MM.1S (cell line): ENCODE results near the gene TRIML1.

ENCODE experiments used
- DNase-seq: peaks from one replicate; pipeline ENCODE4 v3.0.0-alpha.2; 2015
- H2AFZ ChIP-seq: fragments of 300-600 bp; sonication (generic); 2 replicates; pipeline ENCODE4 v1.6.0; 2016; ENCODE audit warnings: antibody characterized with exemption, low read length
- H3F3A ChIP-seq: fragments of 300-600 bp; sonication (generic); 2 replicates; pipeline ENCODE4 v1.6.1; 2016; ENCODE audit warnings: mild to moderate bottlenecking, antibody characterized with exemption, low read length, moderate library complexity, mixed read lengths; ENCODE audit not compliant: insufficient read depth
- H3K27ac ChIP-seq: fragments of 300-600 bp; sonication (generic); 2 replicates; pipeline ENCODE4 v1.5.1; 2016; ENCODE audit warnings: mild to moderate bottlenecking, low read length
- H3K27me3 ChIP-seq: fragments of 300-600 bp; sonication (generic); replicated peaks from 2 replicates; pipeline ENCODE4 v1.6.0; 2016; ENCODE audit warnings: low read length; ENCODE audit not compliant: insufficient read depth
- H3K36me3 ChIP-seq: fragments of 300-600 bp; sonication (generic); replicated peaks from 2 replicates; pipeline ENCODE4 v1.6.1; 2016; ENCODE audit warnings: mild to moderate bottlenecking, low read length, mixed read lengths; ENCODE audit not compliant: insufficient read depth
- H3K4me1 ChIP-seq: fragments of 300-600 bp; sonication (generic); 2 replicates; pipeline ENCODE4 v1.6.1; 2016; ENCODE audit warnings: low read length, mixed read lengths
- H3K4me2 ChIP-seq: fragments of 300-600 bp; sonication (generic); 2 replicates; pipeline ENCODE4 v1.6.0; 2016; ENCODE audit warnings: low read depth, low read length
- H3K4me3 ChIP-seq: fragments of 300-600 bp; sonication (generic); 2 replicates; pipeline ENCODE4 v1.5.1; 2016; ENCODE audit warnings: low read length, mixed read lengths
- H3K79me2 ChIP-seq: fragments of 300-600 bp; sonication (generic); 2 replicates; pipeline ENCODE4 v1.6.1; 2016; ENCODE audit warnings: mixed run types, low read length, mixed read lengths
- H3K9ac ChIP-seq: fragments of 300-600 bp; sonication (generic); 2 replicates; pipeline ENCODE4 v1.6.1; 2016; ENCODE audit warnings: low read length, mixed read lengths
- H3K9me2 ChIP-seq: fragments of 300-600 bp; sonication (generic); replicated peaks from 2 replicates; pipeline ENCODE4 v1.6.1; 2016; ENCODE audit warnings: mild to moderate bottlenecking, low read length, mixed read lengths; ENCODE audit not compliant: insufficient read depth
- H3K9me3 ChIP-seq: fragments of 300-600 bp; sonication (generic); replicated peaks from 2 replicates; pipeline ENCODE4 v1.6.1; 2016; ENCODE audit warnings: mild to moderate bottlenecking, low read length, mixed read lengths; ENCODE audit not compliant: insufficient read depth
- H4K20me1 ChIP-seq: fragments of 300-600 bp; sonication (generic); 2 replicates; pipeline ENCODE4 v1.6.1; 2016; ENCODE audit warnings: mild to moderate bottlenecking, low read length, moderate library complexity, mixed read lengths; ENCODE audit not compliant: insufficient read depth
- EZH2 ChIP-seq: fragments of 300-600 bp; sonication (generic); optimal IDR thresholded peaks from 2 replicates; pipeline ENCODE3; 2017; ENCODE audit warnings: low read depth, mild to moderate bottlenecking, antibody characterized with exemption, low read length, mixed read lengths
- EZH2phosphoT487 ChIP-seq: fragments of 300-600 bp; sonication (generic); IDR thresholded peaks from 2 replicates; pipeline ENCODE4 v1.6.1; 2018; ENCODE audit warnings: antibody characterized with exemption, low read length
- TF ChIP-seq, protein P1 (sequence below): fragments of 300-600 bp; sonication (generic); IDR thresholded peaks from 2 replicates; pipeline ENCODE4 v1.5.1; 2016; ENCODE audit warnings: antibody characterized with exemption, low read length, mixed read lengths

Gene TRIML1, protein sequence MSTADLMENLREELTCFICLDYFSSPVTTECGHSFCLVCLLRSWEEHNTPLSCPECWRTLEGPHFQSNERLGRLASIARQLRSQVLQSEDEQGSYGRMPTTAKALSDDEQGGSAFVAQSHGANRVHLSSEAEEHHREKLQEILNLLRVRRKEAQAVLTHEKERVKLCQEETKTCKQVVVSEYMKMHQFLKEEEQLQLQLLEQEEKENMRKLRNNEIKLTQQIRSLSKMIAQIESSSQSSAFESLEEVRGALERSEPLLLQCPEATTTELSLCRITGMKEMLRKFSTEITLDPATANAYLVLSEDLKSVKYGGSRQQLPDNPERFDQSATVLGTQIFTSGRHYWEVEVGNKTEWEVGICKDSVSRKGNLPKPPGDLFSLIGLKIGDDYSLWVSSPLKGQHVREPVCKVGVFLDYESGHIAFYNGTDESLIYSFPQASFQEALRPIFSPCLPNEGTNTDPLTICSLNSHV

DNA sequence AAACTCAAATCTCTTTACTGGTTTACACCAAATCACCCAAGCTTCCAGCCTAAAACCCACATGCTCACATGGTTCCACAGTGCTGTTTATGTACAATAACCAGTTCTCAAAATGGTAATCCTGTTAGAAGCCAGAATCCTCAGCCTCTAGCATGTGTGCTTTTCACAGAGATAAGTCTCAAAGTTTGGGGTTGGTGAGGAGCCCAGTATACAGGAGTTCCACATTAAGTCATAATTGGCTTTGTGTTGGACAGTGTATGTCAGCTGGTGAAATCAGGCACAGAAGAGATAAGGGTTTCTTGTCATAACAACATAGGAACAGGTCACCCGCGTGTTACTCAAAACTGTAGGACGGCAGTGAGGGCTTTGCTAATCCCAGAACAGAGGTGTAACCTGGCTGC is at the start of gene TRIML1:
TRIML1 (plus strand) TSS at position 301 of the 400 bp plus-strand sequence. CDS start 118 bp downstream, outside the sequence.
- H3F3A ChIP-seq = no peaks in the 10 kb centered on the region
- no peak for DNase-seq
- H3K36me3 ChIP-seq = no peaks in the 10 kb centered on the region
- TF ChIP-seq EZH2 (no peak), EZH2phosphoT487 (no peak)
- TF ChIP-seq, protein P1, sequence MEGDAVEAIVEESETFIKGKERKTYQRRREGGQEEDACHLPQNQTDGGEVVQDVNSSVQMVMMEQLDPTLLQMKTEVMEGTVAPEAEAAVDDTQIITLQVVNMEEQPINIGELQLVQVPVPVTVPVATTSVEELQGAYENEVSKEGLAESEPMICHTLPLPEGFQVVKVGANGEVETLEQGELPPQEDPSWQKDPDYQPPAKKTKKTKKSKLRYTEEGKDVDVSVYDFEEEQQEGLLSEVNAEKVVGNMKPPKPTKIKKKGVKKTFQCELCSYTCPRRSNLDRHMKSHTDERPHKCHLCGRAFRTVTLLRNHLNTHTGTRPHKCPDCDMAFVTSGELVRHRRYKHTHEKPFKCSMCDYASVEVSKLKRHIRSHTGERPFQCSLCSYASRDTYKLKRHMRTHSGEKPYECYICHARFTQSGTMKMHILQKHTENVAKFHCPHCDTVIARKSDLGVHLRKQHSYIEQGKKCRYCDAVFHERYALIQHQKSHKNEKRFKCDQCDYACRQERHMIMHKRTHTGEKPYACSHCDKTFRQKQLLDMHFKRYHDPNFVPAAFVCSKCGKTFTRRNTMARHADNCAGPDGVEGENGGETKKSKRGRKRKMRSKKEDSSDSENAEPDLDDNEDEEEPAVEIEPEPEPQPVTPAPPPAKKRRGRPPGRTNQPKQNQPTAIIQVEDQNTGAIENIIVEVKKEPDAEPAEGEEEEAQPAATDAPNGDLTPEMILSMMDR = no peak
- no peak within 1 kb of the TSS for H3K9ac ChIP-seq
- no peaks in the 10 kb centered on the region for H3K9me3 ChIP-seq
- H3K9me2 ChIP-seq = no peaks in the 10 kb centered on the region
- H3K4me3 ChIP-seq = no peak within 1 kb of the TSS
- H3K27me3 ChIP-seq = no peaks in the 10 kb centered on the region
- no peak within 1 kb of the TSS for H3K27ac ChIP-seq
- H3K79me2 ChIP-seq = no peaks in the 10 kb centered on the region
- no peak within 1 kb of the TSS for H2AFZ ChIP-seq
- no peaks in the 10 kb centered on the region for H4K20me1 ChIP-seq
- H3K4me1 ChIP-seq = no peaks in the 10 kb centered on the region
- no peak within 1 kb of the TSS for H3K4me2 ChIP-seq

DNA sequence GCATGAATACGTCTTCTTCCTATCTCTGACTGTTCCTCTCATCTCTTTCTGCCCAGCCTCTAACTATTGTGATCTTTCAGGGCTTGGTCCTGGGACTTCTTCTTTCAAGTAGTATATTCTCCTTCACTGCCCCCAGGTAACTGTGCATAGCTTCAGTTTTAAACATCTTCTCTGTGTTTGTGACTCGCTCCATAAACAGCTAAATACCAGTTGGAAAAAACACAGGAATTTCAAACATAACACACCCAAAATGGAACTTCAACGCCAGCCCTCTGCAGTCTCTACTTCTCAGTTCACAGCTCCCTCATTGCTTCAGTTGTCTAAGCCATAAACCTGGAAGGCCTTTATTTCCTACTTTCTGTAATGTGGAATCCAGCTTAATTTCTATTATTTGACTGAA is 46.4 kb upstream of the TRIML1 start:
- Histone ChIP-seq H3K9me3 (no peaks in the 10 kb centered on the region), H3F3A (no peaks in the 10 kb centered on the region), H3K9ac (no peak overlapping the region), H3K27ac (no peak overlapping the region), H3K79me2 (no peaks in the 10 kb centered on the region), H3K27me3 (no peaks in the 10 kb centered on the region), H3K36me3 (no peaks in the 10 kb centered on the region), H2AFZ (no peak overlapping the region), H3K4me3 (no peak overlapping the region), H3K9me2 (no peaks in the 10 kb centered on the region), H3K4me2 (no peak overlapping the region), H4K20me1 (no peaks in the 10 kb centered on the region), H3K4me1 (no peaks in the 10 kb centered on the region)
- DNase-seq = no peak
- TF ChIP-seq EZH2 (no peak), EZH2phosphoT487 (no peak)
- TF ChIP-seq, protein P1 = no peak

DNA sequence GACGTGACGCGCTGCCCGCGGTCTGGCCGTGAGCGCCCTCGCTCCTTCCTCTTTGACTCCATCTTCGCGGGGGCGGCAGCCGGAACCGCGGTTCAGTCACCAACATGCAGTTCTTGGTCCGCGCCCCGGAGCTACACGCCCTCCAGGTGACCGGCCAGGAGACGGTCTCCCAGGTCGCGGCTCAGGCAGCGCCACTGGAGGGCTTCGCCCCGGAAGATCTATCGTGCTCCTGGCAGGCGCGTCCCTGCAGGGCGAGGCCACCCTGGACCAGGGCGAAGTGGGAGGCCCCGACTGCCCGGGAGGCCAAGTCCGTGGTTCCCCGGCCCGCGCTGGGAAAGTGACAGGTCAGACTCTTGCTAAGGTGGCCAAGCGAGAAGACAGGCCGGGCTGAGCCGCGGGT is 32.8 kb upstream of the TRIML1 start:
- no peak overlapping the region for H3K4me3 ChIP-seq

More for the DNA sequence above, 32.8 kb upstream of the TRIML1 start:
- Histone ChIP-seq H4K20me1 (no peaks in the 10 kb centered on the region), H3K4me1 (no peaks in the 10 kb centered on the region), H2AFZ (no peak overlapping the region), H3K27me3 (no peaks in the 10 kb centered on the region), H3K36me3 (no peaks in the 10 kb centered on the region), H3F3A (no peaks in the 10 kb centered on the region), H3K4me2 (no peak overlapping the region), H3K9me3 (no peaks in the 10 kb centered on the region), H3K27ac (no peak overlapping the region), H3K79me2 (no peaks in the 10 kb centered on the region), H3K9ac (no peak overlapping the region), H3K9me2 (no peaks in the 10 kb centered on the region)
- no peak for DNase-seq
- TF ChIP-seq EZH2phosphoT487 (no peak), EZH2 (no peak)
- TF ChIP-seq, protein P1 = no peak
